GM18505 (cell line): Measurements from ENCODE around the gene SLC37A1.

Experiments used
- ATAC-seq: cut with Tn5 transposase; IDR thresholded peaks from one replicate; pipeline ENCODE4 v1.9.1; 2021; ENCODE audit not compliant: unreplicated experiment
- POLR2A ChIP-seq: IDR thresholded peaks from 4 replicates; pipeline ENCODE4 v1.6.1; 2011; ENCODE audit warnings: borderline replicate concordance; ENCODE audit not compliant: insufficient read depth, insufficient read length; ENCODE audit errors: extremely low read depth

Gene SLC37A1

GRCh38 chr21:42531771-42532170, 18.1 kb downstream of the SLC37A1 start:
- TF ChIP-seq POLR2A, result no peak
- no peak for ATAC-seq

- no peak for ATAC-seq
- TF ChIP-seq POLR2A, result no peak
These were observed 19.0 kb downstream of the SLC37A1 start for GRCh38 chr21:42532466-42533181.

GRCh38 chr21:42533306-42533962, 19.8 kb downstream of the SLC37A1 start:
- no peak for ATAC-seq
- TF ChIP-seq POLR2A, result no peak

GRCh38 chr21:42533963-42534355, 20.3 kb downstream of the SLC37A1 start:
- TF ChIP-seq POLR2A, result no peak
- ATAC-seq, result no peak

- no peak for ATAC-seq
- no peak for TF ChIP-seq POLR2A
These were observed 21.0 kb downstream of the SLC37A1 start for GRCh38 chr21:42534421-42535378.

GRCh38 chr21:42535602-42536171, 22.0 kb downstream of the SLC37A1 start:
- ATAC-seq, result no peak
- TF ChIP-seq POLR2A, result no peak

GRCh38 chr21:42536601-42537000, 22.9 kb downstream of the SLC37A1 start:
- no peak for ATAC-seq
- no peak for TF ChIP-seq POLR2A

GRCh38 chr21:42537106-42537742, 23.6 kb downstream of the SLC37A1 start:
- TF ChIP-seq POLR2A, result no peak
- no peak for ATAC-seq

GRCh38 chr21:42538479-42539275, 25.0 kb downstream of the SLC37A1 start:
- no peak for ATAC-seq
- no peak for TF ChIP-seq POLR2A

- no peak for ATAC-seq
- no peak for TF ChIP-seq POLR2A
These were observed 25.7 kb downstream of the SLC37A1 start for GRCh38 chr21:42539342-42539741.

GRCh38 chr21:42539931-42540343, 26.3 kb downstream of the SLC37A1 start:
- no peak for TF ChIP-seq POLR2A
- no peak for ATAC-seq

GRCh38 chr21:42540396-42540795, 26.7 kb downstream of the SLC37A1 start:
- ATAC-seq, result no peak
- TF ChIP-seq POLR2A, result no peak
